ENCODE results near the gene VEPH1.

- TF ChIP-seq EZH2 (IDR thresholded peaks at IDR 0.05; ENCODE audit: low read length, unreplicated experiment) (no peak), CTCF (conservative IDR thresholded peaks at IDR 0.05; ENCODE audit: low read depth, low read length) (no peak)
These were observed 185.3 kb downstream of the VEPH1 start for GRCh38 chr3:157317895-157318294.

Measured in PC-3 (cell line).